Frontal cortex (tissue), 4 donors: Measurements from ENCODE around the gene NR2C2. TPM values are rescaled to one million over a fixed set of nuclear protein-coding genes. Genes with fewer than 3 reads are reported as not detected.

ENCODE experiments used
- DNase-seq, 2 donors: peaks; one replicate each; pipeline ENCODE4 v3.0.0; 2012; ENCODE audit warnings: low spot score in 2 of 2
- FAIRE-seq: peaks from 2 replicates; lab custom pipeline; 2012; peaks lifted over from hg19 to GRCh38; lab: Jason Lieb, UNC
- total RNA-seq: library from RNA; depleted of rRNA; stranded (reverse); fragments of >200 nt; gene quantifications from one replicate; pipeline ENCODE4 v1.2.3, GENCODE V29; 2014
- donor health status: control.
- donor health status: control.
- donor health status: control.

The NR2C2 gene
- total RNA-seq, 1 donor from 2014 or later = 59.5 TPM

DNA sequence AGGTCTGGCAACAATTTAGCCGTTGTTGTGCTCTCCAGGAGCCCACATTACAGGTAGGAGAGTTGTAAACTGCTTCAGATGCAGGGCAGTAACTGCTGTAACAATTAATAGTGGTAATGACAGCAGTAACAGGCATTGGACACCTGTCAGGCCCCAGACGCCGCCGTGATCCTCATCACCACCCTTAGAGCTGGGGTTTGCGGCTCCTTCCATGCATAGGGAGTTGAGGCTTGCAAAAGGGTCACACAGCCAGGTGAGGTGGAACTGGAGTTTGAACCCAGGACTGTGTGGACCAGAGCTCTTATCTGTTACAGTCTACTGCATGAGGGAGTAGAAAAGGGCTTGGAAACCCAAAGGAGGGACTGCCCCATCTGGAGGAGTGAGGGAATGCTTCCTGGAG, 26.8 kb upstream of the NR2C2 start:
- DNase-seq (no peak), FAIRE-seq (no peak)

DNA sequence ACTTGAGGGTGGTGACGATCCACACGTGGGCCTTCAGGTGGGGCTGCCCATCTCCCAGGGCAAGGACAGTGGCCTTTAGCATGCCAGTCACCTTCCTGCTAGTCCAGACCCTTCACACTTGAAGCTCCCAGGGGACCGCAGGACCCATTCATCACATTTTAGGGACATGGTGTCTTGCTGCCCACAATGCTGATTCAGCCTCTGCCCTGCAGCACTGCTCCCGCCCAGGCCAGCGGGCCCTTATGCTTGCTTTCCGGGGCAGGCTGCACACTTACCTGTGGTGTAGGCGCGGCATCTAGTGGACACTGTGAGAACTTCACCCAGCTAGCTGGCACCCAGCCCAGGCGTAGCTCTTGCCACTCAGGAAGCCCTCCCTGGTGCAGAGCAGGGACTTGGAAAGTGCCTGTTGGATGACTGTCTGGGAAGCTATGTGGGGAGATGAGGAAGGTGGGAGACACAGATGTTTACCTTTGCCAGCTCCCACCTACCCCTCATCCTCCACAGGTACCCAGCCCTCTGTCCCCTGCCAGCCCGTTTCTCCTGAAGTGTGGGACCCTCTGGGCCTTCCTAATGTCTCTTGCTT, 26.3 kb upstream of the NR2C2 start:
- DNase-seq = peak; percentile 53 to 86
- no peak for FAIRE-seq

DNA sequence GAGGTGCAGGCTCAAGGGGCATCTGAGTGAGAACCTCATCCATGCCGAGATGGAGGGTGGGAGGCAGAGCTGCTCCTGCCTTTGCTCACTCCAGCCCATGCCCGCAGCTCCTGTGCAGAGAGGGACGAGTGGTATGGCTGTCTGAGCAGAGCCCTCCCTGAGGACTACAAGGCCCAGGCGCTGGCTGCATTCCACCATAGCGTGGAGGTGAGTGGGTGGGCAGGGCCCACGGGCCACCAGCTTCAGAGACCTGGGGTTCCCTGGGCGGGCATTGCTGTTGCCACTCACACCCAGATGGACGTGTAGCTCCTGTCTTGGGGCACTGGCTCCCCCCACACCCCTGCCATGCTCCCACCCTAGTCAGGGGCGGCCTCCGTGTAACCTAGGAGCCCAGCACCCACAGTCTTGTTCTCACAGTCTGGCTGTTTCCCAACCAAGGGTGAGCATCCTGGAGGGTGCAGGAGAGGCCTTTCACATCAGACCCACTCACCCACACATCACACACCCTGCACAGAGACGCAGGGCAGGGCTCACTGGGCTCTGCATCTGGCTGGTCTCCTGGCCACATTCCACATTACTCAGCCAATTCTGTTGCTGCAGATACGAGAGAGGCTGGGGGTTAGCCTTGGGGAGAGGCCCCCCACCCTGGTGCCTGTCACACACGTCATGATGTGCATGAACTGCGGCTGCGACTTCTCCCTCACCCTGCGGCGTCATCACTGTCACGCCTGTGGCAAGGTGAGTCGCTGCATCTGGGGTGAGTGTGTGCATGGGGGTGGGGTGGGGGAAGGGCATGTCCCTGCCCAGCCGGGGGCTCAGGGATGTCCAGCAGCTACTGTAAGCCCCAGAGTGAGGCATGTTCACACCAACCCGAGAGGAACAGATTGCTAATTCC, 25.3 kb upstream of the NR2C2 start:
- no peak for FAIRE-seq
- DNase-seq = no peak

DNA sequence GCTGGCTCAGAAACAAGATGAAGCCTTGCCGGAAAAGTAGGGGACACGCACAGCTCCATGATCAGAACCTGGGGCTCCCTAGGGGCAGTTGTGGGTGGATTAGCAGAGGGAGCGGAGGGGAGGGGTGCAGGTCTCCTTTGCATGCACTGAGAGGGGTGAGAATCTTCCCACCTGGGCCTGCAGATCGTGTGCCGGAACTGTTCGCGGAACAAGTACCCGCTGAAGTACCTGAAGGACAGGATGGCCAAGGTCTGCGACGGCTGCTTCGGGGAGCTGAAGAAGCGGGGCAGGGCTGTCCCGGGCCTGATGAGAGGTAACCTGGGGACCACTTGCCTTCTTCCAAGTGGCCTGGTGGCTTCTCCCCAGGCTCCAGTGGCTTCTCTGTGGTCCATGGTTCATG, 24.5 kb upstream of the NR2C2 start:
- DNase-seq = no peak
- FAIRE-seq = no peak

DNA sequence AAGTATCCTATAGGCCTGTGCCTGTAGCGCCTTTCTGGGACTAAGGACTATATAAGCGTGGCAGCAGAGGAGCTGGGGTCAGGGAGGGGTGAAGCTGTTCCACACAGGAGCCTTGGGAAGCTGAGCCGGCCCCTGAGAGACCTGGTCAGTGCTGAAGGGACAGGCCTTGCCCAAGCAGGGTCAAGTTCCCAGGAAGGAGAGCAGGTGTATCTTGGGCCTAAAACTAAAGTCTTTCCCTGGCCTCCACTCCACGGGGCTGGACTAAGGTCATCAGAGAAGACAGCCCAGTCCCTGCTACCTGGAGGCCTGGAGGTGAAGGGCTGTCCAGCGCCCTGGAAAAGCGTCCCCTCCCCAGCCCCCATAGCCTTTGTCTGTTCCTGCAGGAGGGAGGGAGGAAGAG, 23.9 kb upstream of the NR2C2 start:
- FAIRE-seq = no peak
- DNase-seq = no peak

DNA sequence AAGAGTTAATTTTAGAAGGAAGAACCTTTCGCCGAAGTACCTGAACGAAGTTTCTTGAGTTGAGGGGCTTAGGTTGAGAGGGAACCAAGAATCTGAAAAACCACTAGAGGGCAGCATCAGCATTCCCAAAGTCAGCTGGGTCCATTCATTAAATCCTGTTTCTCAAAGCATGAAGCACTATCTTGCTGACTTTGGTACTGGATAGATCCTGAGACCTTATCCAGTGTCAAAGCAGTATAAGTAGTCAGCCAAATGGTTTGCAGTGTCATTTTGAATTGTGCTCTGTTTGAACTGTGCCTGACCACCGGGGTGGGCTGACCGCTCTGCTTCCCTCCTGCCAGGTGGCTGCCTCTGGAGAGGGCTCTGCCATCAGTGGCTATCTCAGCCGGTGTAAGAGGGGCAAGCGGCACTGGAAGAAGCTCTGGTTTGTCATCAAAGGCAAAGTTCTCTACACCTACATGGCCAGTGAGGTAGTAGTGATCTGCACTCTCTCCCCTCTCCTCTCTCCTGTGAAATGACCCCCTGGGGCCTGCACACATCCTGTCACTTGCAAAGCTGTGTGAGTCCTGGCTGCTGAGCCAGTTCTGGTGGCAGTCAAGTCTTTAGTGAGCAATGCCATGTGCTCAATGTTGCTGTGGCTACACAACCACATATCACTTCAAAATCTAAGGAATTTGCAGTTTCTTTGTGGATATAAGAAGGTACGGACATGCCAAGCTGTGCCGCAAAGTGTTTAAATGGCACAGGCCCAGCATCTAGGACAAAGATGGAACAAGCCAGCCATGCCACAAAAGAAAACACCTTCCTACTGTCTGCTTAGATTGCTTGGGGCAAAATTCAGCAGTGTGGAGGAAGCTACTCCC, 21.4 kb upstream of the NR2C2 start:
- DNase-seq (peak; percentile 31 to 61), FAIRE-seq (no peak)

DNA sequence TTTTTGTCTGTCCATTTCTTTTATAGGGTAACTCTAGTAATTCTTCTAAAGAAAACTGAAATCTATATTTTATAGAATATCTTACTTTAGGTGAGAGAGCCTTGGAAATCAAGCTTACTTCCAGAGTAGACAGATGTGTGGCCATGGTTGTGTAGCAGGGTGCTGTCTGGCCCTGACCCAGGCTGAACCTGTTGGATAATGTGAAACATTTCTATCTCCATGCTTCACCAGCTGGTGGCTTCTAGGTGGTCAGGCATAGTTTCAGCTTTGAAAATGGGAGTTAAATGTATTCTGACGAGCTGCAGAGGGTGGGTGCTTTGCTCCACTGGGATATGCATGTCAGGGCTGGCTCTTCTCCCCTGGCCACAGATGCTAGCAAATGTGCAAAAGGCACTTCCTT, 20.8 kb upstream of the NR2C2 start:
- no peak for FAIRE-seq

DNA sequence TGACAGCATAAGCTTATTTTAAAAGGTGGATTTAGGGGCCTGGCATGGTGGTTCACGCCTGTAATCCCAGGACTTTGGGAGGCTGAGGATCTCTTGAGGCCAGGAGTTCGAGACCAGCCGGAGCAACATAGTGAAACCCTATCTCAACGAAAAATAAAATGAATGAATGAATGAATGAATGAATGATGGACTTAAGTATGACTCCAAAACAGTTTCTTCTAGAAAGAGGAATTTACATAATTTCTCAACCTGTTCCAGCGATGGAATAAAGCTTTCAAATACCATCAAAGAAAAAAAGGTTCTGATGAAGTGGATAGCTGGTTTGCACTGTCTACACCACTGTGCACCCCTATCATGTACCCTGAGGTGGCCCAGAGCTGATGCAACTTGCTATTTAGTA, 20.1 kb upstream of the NR2C2 start:
- FAIRE-seq (no peak), DNase-seq (no peak)

More for the DNA sequence above, 20.8 kb upstream of the NR2C2 start:
- no peak for DNase-seq

DNA sequence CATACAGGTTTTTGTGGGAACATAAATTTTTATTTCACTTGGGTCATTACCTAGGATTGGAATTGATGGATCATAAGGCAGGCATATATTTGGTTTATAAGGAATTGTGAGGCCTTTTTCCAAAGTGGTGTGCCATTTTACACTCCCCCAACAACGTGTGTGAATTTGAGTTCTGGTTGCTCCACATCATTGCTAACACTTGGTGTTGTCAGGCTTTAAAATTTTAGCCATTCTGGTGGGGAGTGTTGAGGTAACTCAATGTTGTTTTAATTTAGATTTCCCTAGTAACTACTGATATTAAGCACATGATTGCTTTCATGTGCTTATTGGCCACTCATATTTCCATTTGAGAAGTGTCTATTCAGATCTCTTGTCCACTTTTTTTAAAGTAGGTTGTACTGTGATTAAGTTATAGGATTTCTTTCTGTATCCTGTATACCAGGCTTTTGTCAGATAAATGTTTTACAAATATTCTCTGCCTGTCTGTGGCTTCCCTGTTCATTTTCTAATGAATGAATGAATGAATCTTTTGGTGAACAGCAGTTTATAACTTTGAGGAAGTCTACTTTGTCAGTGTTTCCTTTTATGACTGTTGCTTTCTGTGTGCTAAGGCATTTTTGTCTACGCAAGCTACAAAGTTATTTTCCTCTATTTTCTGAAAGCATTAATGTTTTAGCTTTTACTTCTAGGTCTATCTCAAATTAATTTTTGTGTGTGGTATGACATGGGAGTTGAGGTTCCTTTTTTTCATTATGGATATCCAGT, 17.9 kb upstream of the NR2C2 start:
- DNase-seq (no peak), FAIRE-seq (no peak)

DNA sequence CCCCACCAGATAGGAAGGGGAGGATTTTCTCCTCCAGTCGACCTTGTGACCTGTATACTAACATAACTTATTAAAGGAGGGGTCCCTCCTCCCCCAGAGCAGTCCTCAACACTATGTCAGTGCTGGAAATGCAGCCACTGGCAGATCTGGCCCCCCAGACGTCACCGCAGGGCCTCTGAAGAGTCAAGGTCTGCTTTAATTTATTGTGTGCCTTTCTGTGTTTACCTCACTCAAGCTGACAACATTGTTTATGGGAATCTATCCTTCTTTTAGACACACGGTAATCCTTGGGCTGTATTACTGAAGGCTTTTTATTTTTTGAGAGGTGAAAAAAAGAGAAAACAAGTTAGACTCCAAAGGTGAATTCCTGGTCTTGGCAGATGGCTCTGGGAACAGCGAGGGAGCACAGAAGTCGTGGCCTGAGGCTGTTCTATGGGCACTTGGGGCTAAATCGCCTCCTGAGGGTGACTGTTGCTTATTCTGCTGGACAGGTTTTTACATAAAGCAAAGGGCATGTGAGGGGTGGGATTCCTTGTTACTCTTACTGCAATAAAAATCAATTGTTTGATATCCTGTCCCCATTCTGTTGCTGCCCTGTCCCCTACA, 13.5 kb upstream of the NR2C2 start:
- no peak for FAIRE-seq
- DNase-seq = no peak

DNA sequence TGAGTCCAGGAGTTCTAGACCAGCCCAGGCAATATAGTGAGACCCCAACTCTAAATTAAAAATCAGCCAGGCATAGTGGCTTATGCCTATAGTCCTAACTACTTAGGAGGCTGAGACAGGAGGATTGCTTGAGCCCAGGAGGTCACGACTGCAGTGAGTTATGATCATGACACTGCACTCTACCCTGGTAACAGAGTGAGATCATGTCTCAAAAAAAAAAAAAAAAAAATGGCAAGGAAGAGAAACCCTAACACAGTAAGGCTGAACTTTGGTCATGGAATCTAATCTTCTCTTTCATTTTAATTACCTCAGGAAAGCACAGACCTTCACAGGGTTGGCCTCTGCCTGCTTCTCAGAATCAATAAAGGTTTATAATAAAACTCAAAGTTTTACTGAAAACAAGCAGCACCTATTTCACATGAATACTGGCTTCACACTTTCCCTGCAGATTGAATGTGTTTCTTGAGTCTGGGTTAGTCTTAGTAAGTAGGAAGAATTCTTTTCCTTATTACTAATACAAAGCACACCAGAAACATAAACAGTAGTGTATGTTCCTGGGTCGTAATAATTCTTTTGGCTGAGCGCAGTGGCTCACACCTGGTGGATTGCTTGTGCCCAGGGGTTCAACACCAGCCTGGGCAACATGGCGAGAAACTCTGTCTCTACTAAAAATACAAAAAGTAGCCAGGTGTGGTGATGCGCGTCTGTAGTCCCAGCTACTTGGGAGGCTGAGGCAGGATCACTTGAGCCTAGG, 11.6 kb upstream of the NR2C2 start:
- FAIRE-seq = no peak

DNA sequence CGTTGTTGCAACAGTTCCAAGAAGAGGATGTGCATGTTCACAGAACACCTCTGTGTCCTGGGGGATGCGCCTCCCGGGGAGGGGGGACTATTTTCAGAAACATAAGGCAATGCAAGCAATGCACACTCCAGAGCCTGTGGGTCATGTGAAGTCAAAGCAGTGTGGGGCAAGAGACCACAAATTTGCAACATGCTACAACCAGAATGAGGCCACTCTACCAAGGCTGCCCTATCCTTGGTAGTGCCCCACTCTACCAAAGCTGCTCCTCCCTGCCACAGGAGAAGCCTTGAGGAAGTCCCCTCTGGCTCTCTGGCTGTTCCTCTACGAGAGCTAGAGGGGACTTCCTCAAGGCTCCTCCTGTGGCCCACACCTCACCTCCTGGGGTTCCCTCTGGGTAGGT, 8.4 kb upstream of the NR2C2 start:
- no peak for FAIRE-seq
- no peak for DNase-seq

More for the DNA sequence above, 11.6 kb upstream of the NR2C2 start:
- DNase-seq = no peak

DNA sequence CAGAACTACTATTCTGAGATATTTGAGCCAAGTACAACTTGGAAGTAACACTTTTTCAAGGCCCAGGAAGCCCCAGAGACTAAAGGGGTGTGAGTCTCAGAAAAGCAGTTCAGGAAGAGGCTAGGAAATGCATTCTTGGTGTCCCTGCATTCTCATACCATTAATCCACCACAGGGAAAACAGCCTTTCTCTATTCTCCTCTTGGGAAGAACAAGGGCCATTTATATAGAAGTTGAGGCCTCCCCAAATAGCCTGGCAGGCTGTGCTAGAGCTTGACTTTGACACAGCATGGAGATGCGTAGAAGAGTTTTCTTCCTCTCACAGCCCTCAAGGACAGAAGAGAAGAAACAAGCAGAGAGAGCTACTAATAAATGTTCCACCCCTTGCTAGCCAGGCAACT, 5.5 kb upstream of the NR2C2 start:
- no peak for FAIRE-seq
- DNase-seq = no peak

DNA sequence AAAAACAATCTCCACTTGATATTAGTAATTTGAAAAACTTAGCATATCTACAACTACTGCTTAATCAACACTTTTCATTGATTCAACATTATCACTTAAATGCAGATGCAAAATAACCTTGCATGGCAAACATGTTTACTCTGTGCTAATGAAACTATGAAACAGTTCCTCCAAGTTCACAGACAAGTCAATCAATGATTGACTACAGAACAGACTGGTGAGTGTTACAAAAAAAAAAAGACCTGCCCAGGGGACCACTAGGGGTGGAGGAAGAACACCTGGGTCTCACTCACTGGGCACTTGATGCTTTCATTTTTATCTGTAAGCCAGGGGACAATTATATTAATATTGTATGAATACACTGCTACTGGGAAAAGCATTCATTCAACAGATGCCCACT, 4.3 kb upstream of the NR2C2 start:
- FAIRE-seq (no peak), DNase-seq (no peak)

DNA sequence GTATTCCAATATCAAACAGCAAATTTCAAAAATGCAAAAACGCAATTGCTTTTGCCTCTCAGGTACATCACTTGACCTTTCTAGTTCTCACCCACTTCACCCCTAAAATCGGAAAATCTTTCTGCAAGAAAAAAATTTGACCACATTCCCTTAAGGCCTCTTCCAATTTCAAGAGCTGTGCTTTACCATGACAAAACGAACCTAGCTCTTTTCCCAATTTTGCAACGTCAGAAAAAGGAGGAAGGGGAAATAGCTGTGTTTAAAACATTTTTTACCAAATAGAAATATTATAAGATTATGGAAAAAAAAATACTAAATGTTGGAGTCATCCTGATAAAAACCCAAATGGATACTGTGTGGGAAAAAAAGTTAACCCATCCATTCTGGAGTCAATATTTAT, 1.1 kb upstream of the NR2C2 start:
- no peak for FAIRE-seq

DNA sequence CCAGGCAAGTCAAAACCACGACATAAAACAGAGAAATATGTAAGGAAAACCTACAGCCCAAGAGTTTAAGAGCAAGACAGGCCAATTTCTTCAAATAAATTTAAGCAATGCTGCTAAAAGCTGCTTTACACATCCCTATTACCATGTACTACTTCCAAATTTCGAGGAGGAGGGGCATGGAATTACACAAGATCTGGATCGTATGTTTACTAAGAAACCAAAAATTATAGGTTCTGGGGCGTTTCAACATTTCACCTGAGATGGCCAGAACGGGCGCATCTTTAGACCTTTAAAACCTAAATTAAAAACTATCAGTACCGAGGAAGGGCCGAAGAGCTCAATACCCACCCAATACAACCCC, 664 bp upstream of the NR2C2 start:
- FAIRE-seq (no peak), DNase-seq (no peak)

More for the DNA sequence above, 1.1 kb upstream of the NR2C2 start:
- no peak for DNase-seq

DNA sequence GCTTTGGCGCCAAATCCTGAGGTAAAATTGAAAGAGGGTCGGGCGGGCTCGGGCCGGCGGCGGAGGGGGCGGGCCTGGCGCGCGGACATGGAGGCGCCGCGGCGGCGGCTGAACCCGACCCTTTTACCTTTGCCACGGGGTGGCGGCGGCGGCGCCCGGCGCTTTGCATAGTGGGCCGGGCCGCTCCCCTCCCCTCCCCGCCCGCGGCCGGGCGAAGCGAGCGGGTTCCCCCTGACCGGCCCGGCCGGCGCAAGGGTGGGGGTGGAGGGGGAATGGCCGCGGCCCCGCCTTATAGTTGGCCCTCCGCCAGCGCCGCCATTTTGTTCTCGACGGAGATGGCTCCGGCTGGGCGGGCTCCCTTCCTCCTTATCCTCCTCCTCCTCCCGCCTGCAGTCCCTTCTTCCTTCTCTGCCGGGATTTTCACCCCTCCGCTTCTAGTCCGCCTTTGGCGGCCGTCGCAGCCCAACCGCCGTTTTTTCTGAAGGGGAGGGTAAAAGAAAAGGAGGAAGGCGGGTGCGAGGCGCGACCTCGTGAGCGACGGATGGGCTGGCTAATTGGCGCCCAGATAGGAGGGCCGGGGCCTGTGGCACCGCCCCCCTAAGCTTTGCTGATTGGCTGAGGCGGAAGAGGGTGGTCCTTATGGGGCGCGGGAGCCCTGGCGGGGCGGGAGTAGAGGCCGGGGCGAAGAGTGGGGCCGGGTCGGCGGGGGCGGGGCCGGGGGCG, 664 bp downstream of the NR2C2 start:
- FAIRE-seq = no peak

DNA sequence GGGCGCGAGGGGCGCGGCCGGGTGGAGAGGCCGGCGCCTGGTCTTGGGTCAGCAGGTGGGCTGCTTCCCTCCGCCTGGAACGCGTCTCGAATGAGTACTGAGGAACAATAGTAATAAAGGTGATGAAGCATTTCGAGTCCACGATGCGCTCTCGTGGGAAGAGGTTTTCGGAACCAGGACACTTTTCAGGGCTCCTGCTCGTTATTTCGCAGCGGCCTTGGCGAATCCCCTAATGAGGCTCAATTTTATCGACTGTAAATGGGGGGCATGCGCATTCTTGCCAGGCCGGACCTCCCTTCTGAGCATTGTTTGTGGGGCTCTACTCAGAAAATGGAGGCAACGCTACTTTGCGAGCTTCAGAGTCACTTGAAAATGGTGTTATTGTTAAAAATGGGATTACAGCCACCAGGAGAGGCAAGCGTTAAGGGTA, 1.2 kb downstream of the NR2C2 start:
- DNase-seq (no peak), FAIRE-seq (no peak)

More for the DNA sequence above, 664 bp downstream of the NR2C2 start:
- DNase-seq = peak; percentile 97 to 99
